Endothelial cell (in vitro differentiated cells): ENCODE measurements around the gene ESPL1. TPM values are rescaled to one million over a fixed set of nuclear protein-coding genes. Genes with fewer than 3 reads are reported as not detected.
A peak's percentile ranks its signal among the peaks of the same experiment; 100 is the strongest.

Experiments used
- DNase-seq: peaks from one replicate; pipeline ENCODE4 v3.0.0; 2021; ENCODE audit warnings: low spot score
- H3K27ac Mint-ChIP-seq: one replicate; pipeline ENCODE4 v1.8.0; 2021; ENCODE audit warnings: mixed read lengths, inconsistent platforms; ENCODE audit not compliant: unreplicated experiment
- H3K27me3 Mint-ChIP-seq: one replicate; pipeline ENCODE4 v1.8.0; 2021; ENCODE audit warnings: mild to moderate bottlenecking, moderate library complexity, mixed read lengths, inconsistent platforms; ENCODE audit not compliant: unreplicated experiment
- H3K36me3 Mint-ChIP-seq: one replicate; pipeline ENCODE4 v1.8.0; 2021; ENCODE audit warnings: mild to moderate bottlenecking, low read depth, mixed read lengths, inconsistent platforms; ENCODE audit not compliant: unreplicated experiment
- H3K4me1 Mint-ChIP-seq: one replicate; pipeline ENCODE4 v1.8.0; 2021; ENCODE audit warnings: mild to moderate bottlenecking, mixed read lengths, inconsistent platforms; ENCODE audit not compliant: unreplicated experiment
- H3K4me3 Mint-ChIP-seq: one replicate; pipeline ENCODE4 v1.8.0; 2021; ENCODE audit warnings: mild to moderate bottlenecking, mixed read lengths, inconsistent platforms; ENCODE audit not compliant: unreplicated experiment
- H3K9me3 Mint-ChIP-seq: one replicate; pipeline ENCODE4 v1.8.0; 2021; ENCODE audit warnings: mixed read lengths, inconsistent platforms; ENCODE audit not compliant: unreplicated experiment
- total RNA-seq: library from RNA; stranded (reverse); fragmentation: NEBNext Ultra II Directional; extraction: Animal tissue kit (Norgen Biotek cat#: 25700); gene quantifications from one replicate; pipeline ENCODE4 v1.2.1, GENCODE V29; 2021; ENCODE audit not compliant: unreplicated experiment
- TF ChIP-seq, protein P1 (sequence below): fragments of 200-600 bp; sonication (generic); IDR thresholded peaks from one replicate; pipeline ENCODE4 v1.5.0; 2021; ENCODE audit warnings: antibody characterized with exemption; ENCODE audit not compliant: unreplicated experiment

Gene ESPL1
- total RNA-seq, 1 donor from 2014 or later: 11.8 TPM

DNA sequence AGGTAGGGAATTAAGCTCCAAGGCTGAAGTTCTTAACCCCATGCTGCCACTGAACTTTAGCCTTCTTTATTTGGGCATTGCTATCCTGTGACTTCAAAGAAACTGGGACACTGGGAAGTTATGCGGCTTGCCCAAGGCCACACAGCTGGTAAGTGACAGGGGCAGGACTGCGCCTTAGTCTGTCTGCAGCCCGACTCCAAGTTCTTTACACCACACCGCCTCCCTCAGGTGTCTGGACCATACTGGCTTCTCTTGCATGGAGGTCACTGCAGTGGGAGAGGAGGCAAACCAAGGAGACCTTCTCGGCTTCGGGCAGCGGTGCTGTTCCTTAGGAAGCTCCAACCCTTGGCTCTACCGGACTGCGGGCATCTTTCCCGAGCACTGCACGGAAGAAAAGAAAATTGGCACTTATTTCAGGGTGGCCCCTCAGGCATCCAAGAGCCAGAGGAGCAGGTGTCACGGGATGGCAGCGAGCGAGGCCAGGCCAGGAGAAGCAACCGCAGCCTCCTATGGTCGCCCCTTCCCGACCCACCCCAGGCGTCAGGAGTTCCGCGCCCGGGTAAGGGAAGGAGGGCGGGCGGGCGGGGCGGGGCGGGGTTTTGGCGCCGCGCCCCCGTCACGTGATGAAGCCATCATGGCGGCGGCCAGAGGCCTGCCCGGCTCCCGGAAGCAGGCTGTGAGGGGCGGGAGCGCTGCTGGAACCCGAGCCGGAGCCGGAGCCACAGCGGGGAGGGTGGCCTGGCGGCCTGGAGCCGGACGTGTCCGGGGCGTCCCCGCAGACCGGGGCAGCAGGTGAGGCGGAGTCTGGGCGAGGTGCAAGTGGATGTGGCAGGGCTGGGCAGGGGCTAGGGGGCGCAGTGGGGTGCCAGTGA, 16.4 kb upstream of the ESPL1 start:
- H3K4me1 Mint-ChIP-seq: peaks cover 16% of the 10 kb centered on the region
- H3K27me3 Mint-ChIP-seq: peaks cover 10% of the 10 kb centered on the region
- no peaks in the 10 kb centered on the region for H3K9me3 Mint-ChIP-seq
- H3K36me3 Mint-ChIP-seq: peaks cover 5% of the 10 kb centered on the region
- peak; percentile 76 for DNase-seq
- TF ChIP-seq, protein P1, sequence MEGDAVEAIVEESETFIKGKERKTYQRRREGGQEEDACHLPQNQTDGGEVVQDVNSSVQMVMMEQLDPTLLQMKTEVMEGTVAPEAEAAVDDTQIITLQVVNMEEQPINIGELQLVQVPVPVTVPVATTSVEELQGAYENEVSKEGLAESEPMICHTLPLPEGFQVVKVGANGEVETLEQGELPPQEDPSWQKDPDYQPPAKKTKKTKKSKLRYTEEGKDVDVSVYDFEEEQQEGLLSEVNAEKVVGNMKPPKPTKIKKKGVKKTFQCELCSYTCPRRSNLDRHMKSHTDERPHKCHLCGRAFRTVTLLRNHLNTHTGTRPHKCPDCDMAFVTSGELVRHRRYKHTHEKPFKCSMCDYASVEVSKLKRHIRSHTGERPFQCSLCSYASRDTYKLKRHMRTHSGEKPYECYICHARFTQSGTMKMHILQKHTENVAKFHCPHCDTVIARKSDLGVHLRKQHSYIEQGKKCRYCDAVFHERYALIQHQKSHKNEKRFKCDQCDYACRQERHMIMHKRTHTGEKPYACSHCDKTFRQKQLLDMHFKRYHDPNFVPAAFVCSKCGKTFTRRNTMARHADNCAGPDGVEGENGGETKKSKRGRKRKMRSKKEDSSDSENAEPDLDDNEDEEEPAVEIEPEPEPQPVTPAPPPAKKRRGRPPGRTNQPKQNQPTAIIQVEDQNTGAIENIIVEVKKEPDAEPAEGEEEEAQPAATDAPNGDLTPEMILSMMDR: no peak
- peak overlapping the region; percentile 96 for H3K4me3 Mint-ChIP-seq
- H3K27ac Mint-ChIP-seq: peak overlapping the region; percentile 52

DNA sequence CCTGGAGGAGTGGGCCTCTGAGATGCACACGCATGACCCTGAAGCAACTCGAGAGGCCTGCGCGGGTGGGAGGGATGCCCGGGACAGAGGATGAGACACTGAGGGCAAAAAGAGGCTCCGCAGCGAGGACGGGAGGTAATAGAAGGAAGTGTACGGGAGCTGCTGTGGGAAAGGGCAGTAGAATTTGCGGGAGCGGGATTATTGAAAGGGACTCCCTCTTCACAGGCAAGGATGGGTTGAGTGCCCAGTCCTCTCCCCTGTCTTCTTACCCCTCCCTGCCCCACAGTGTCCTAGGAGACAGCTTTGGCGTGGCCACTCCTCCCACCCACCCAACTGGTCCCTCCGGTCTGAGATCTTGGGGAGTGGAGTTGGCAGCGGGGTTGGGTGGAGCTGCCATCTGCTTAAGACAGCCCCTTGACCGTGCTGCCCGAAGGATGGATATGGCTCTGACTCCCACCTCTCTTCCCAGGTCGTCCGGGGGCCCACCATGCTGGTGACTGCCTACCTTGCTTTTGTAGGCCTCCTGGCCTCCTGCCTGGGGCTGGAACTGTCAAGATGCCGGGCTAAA, 15.7 kb upstream of the ESPL1 start:
- Mint-ChIP-seq H3K4me3 (peak overlapping the region; percentile 96), H3K27ac (no peak overlapping the region), H3K4me1 (peaks cover 16% of the 10 kb centered on the region), H3K9me3 (no peaks in the 10 kb centered on the region), H3K27me3 (peaks cover 10% of the 10 kb centered on the region), H3K36me3 (peaks cover 5% of the 10 kb centered on the region)
- TF ChIP-seq, protein P1: no peak
- no peak for DNase-seq

DNA sequence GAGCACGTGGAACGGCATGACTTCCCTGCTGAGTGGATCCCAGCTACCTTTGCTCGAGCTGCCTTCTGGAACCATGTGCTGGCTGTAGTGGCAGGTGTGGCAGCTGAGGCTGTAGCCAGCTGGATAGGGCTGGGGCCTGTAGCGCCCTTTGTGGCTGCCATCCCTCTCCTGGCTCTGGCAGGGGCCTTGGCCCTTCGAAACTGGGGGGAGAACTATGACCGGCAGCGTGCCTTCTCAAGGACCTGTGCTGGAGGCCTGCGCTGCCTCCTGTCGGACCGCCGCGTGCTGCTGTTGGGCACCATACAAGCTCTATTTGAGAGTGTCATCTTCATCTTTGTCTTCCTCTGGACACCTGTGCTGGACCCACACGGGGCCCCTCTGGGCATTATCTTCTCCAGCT, 14.8 kb upstream of the ESPL1 start:
- H3K9me3 Mint-ChIP-seq: no peaks in the 10 kb centered on the region
- H3K4me3 Mint-ChIP-seq: peak overlapping the region; percentile 96
- H3K4me1 Mint-ChIP-seq: peaks cover 16% of the 10 kb centered on the region
- TF ChIP-seq, protein P1: no peak
- H3K27me3 Mint-ChIP-seq: peaks cover 10% of the 10 kb centered on the region
- H3K27ac Mint-ChIP-seq: peak overlapping the region; percentile 12
- peaks cover 5% of the 10 kb centered on the region for H3K36me3 Mint-ChIP-seq
- DNase-seq: no peak

DNA sequence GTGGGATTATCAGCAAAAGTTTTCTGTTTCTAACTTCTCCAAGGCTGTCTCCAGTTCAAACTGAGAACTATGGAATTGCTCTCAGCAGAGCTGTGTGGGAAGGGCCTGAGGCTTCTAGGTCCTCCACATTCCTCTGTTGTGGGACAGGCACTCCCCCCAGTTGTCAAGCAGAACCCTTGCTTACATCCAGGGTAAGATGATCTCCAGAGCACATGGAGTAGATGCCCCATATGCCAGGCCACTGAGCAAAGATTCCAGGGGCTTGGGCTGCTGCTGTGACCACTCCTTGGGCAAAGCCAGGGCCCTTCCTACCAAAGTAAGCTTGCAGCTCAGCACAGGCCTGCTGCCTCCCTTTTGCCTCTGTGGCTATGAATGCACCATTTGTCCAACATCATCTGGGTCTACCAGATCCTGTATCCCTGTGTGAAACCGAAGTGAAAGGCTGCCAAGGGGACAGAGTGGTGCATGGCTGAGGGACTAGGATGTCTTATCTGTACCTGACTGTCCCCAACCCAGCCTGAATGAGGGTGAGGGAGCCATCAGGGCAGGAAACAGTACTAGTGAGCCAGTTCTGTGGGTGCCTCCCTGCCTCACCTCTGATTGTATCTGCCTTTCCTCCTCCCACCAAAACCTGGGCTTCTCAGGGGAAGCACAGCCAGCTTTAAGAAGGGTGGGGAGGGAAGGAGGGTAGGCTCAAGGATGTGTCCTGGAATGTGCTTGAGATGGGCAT, 13.1 kb upstream of the ESPL1 start:
- no peak overlapping the region for H3K4me3 Mint-ChIP-seq
- TF ChIP-seq, protein P1: no peak

More for the DNA sequence above, 13.1 kb upstream of the ESPL1 start:
- no peak for DNase-seq
- peaks cover 10% of the 10 kb centered on the region for H3K27me3 Mint-ChIP-seq
- H3K9me3 Mint-ChIP-seq: no peaks in the 10 kb centered on the region
- no peak overlapping the region for H3K27ac Mint-ChIP-seq
- peaks cover 25% of the 10 kb centered on the region for H3K4me1 Mint-ChIP-seq
- H3K36me3 Mint-ChIP-seq: peaks cover 5% of the 10 kb centered on the region
